Neural cell (in vitro differentiated cells): ENCODE measurements around the gene SHOX.

Source experiments
- MXI1 ChIP-seq: fragments of 450-650 bp; conservative IDR thresholded peaks from 2 replicates; pipeline ENCODE4 v1.6.1; 2014; ENCODE audit warnings: antibody characterized with exemption, mild to moderate bottlenecking; ENCODE audit not compliant: poor library complexity, severe bottlenecking
- POLR2AphosphoS5 ChIP-seq: IDR thresholded peaks from 2 replicates; pipeline ENCODE4 v1.6.1; 2012

DNA sequence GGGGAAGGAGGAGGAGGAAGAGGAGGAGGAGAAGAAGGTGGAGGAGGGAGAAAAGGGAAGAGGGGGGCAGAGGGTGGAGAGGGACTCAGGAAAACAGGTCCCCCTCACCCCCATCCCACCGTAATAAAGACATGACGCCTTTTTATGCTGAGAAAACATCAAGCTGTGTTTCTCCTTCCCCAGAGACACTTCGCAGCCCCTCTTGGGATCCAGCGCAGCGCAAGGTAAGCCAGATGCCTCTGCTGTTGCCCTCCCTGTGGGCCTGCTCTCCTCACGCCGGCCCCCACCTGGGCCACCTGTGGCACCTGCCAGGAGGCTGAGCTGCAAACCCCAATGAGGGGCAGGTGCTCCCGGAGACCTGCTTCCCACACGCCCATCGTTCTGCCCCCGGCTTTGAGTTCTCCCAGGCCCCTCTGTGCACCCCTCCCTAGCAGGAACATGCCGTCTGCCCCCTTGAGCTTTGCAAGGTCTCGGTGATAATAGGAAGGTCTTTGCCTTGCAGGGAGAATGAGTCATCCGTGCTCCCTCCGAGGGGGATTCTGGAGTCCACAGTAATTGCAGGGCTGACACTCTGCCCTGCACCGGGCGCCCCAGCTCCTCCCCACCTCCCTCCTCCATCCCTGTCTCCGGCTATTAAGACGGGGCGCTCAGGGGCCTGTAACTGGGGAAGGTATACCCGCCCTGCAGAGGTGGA lies 45.3 kb upstream of the SHOX start:
- TF ChIP-seq MXI1 (no peak), POLR2AphosphoS5 (no peak)
